HepG2 (cell line): ENCODE results near the gene RBFOX1. TPM values are rescaled to one million over a fixed set of nuclear protein-coding genes. Genes with fewer than 3 reads are reported as not detected.

Experiments used
- AHDC1 ChIP-seq: sonication (generic); formaldehyde crosslinking; IDR thresholded peaks from 2 replicates; pipeline ENCODE4 v1.5.1; 2020; ENCODE audit warnings: mild to moderate bottlenecking, missing genetic modification reagents, borderline replicate concordance
- CSRNP2 ChIP-seq: sonication (generic); formaldehyde crosslinking; conservative IDR thresholded peaks from 2 replicates; pipeline ENCODE4 v1.8.0; 2022; ENCODE audit warnings: low read depth, missing genetic modification reagents
- GABPA ChIP-seq, 2 experiments: IDR thresholded peaks; 2 replicates each; pipeline ENCODE4 v1.6.1; 2011 to 2016; ENCODE audit warnings: low read depth in 2 of 2, low read length in 1 of 2, missing biosample characterization in 1 of 2, missing genetic modification characterization in 1 of 2
- MEIS1 ChIP-seq: sonication (generic); formaldehyde crosslinking; IDR thresholded peaks from 2 replicates; pipeline ENCODE4 v1.9.0; 2021; ENCODE audit warnings: mild to moderate bottlenecking, missing genetic modification reagents, moderate library complexity, borderline replicate concordance
- TFE3 ChIP-seq: IDR thresholded peaks from 2 replicates; pipeline ENCODE4 v1.6.1; 2016
- TRIM24 ChIP-seq: sonication (generic); formaldehyde crosslinking; IDR thresholded peaks from 2 replicates; pipeline ENCODE4 v1.8.0; 2022; ENCODE audit warnings: mild to moderate bottlenecking, missing genetic modification reagents
- ZNF484 ChIP-seq: sonication (generic); formaldehyde crosslinking; IDR thresholded peaks from 2 replicates; pipeline ENCODE4 v1.5.1; 2020; ENCODE audit warnings: mild to moderate bottlenecking, low read depth, missing genetic modification reagents, borderline replicate concordance
- ZNF629 ChIP-seq: sonication (generic); formaldehyde crosslinking; conservative IDR thresholded peaks from 2 replicates; pipeline ENCODE4 v1.5.0; 2020; ENCODE audit warnings: missing genetic modification reagents
- ZNF724P ChIP-seq: sonication (generic); formaldehyde crosslinking; IDR thresholded peaks from 2 replicates; pipeline ENCODE4 v1.8.0; 2022; ENCODE audit warnings: missing genetic modification reagents, borderline replicate concordance
- polyA plus RNA-seq, 8 experiments: library from polyadenylated mRNA; depleted of rRNA in 3 of 8; stranded (reverse) in 7 of 8; unstranded in 1 of 8; fragments of >200 nt; fragmentation: Illumina TruSeq in 4 of 8; extraction: Trizol in 4 of 8; gene quantifications; 2 replicates each; pipeline versions ENCODE4 v1.2.1 to v1.2.3, GENCODE V29; 2011 to 2016; ENCODE audit warnings: low read depth in 4 of 8, missing spikeins in 1 of 8, mixed read lengths in 1 of 8; ENCODE audit not compliant: insufficient read depth in 1 of 8
- total RNA-seq, 5 experiments: library from RNA; depleted of rRNA; stranded (reverse); fragments of >200 nt; fragmentation: Illumina TruSeq; extraction: Trizol; gene quantifications; 2 replicates each; pipeline ENCODE4 v1.2.3, GENCODE V29; 2016; ENCODE audit warnings: low read depth in 1 of 5

The RBFOX1 gene
- total and polyA plus RNA-seq, 2 of the 13 experiments (the other 11 are each of a cell fraction or from before 2014, with no cell fraction given), result not detected

GRCh38 chr16:7381671-7382070 lies 49.0 kb downstream of the RBFOX1 start (continued):
- TF ChIP-seq AHDC1 (no peak), TFE3 (CRISPR knock-in tag) (no peak), CSRNP2 (CRISPR knock-in tag) (no peak), MEIS1 (CRISPR knock-in tag) (no peak), ZNF484 (CRISPR knock-in tag) (no peak), TRIM24 (CRISPR knock-in tag) (no peak), ZNF724P (CRISPR knock-in tag) (no peak), ZNF629 (no peak), GABPA (IDR thresholded peaks at IDR 0.05; ENCODE audit: low read depth, low read length) (no peak), GABPA (CRISPR knock-in tag; IDR thresholded peaks at IDR 0.05; ENCODE audit: low read depth) (no peak)
